Stimulated activated CD4-positive, alpha-beta T cell treated with anti-CD3 and anti-CD28 coated beads, TNF-alpha, amount 100 ng/mL, for 24 hours (primary cell): ENCODE data around the gene TRPM3.

ENCODE experiments used
- DNase-seq, 3 experiments: peaks; one replicate each; pipeline ENCODE4 v3.0.0-alpha.2; 2020; ENCODE audit warnings: low read depth in 3 of 3

Gene TRPM3

GRCh38 chr9:70947511-70947910 lies 173.9 kb downstream of the TRPM3 start:
- DNase-seq, result no peak

GRCh38 chr9:70947086-70947485 lies 174.3 kb downstream of the TRPM3 start:
- DNase-seq, result no peak

DNA sequence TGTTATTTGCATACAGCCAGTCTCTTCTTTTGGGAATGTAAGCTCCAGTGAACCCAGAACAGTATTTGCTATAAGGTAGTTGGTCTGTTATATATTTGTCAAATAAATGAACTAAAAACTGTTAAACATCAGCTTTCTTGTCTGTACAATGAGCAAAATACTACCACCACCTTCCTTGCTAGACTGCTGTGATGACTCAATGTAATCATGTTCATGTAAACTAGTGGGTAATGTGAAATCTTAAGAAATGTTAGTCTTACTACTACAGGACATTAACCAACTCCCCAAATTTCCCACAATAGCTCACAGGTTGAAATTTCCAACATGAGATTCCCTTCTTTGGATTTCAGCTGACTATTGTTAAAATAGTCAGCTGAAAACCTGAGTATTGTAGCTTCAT lies 176.1 kb downstream of the TRPM3 start:
- no peak for DNase-seq

DNA sequence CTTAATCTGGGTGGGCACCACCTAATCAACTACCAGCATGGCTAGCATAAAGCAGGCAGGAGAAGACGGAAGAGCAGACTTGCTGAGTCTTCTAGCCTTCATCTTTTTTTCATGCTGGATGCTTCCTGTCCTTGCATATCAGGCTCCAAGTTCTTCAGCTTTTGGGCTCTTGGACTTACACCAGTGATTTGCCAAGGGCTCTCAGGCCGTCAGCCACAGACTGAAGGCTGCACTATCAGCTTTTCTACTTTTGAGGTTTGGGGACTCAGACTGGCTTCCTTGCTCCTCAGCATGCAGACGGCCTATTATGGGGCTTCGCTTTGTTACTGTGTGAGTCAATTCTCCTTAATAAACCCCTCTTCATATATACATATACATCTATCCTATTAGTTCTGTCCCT lies 180.2 kb downstream of the TRPM3 start:
- DNase-seq, result no peak

DNA sequence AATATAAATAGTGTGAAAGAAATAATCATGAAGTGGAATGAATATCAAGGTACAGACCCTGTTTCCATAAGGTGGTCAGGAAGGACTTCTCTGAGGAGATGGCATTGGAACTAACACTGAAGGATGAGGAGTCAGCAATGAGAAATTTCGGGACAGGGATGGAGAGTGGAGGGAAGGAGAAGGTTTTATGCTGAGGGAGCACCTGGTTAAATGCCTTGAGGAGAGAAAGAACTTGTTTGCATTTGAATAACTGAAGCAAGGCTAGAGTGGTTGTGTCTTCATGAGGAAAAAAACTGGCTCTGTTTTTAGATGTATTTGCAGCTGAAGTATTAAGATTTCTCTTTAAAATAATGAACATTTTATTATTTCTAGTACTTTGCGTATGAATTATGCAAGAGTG lies 180.8 kb downstream of the TRPM3 start:
- no peak for DNase-seq

GRCh38 chr9:70936536-70936935 lies 184.9 kb downstream of the TRPM3 start:
- DNase-seq, result no peak

- no peak for DNase-seq
Measured at GRCh38 chr9:70935856-70936255, 185.6 kb downstream of the TRPM3 start.

GRCh38 chr9:70934642-70935041 lies 186.8 kb downstream of the TRPM3 start:
- no peak for DNase-seq

DNA sequence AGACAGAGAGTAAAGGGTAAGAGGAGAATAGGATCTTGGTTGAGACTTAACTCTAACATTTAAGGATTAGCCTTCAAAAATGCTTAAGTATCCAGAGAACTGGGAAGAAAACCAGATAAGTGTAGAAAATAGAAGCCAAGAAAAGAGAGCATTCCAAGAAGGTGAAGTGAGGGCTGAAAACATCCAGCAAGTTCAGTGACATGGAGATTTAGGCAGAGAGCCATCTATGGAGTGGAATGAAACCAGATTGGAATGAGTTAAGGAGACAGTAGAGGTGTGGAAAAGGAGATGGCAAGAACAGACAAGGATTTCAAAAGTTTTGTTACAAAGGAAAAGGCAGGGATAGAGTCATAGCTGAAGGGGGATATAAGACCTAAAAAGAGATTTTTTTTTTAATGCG lies 188.1 kb downstream of the TRPM3 start:
- DNase-seq, result no peak

DNA sequence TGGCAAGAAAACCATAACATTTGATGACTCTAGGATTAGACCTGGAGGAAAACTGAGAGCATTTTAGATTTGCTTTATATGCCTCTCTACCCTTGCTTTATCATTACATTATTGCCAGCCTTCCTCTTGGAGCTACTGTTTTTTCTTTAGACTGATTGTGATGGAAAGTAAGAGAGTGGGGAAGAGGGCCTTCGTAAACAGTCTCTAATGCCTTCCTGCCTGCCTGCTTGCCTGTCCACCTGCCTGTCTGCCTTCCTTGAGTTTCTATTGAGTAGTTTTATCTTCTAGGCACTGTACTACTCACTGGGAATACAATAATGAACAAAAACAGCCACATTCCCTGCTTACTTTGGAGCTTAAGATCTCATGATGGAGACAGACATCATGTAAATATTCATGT lies 189.3 kb downstream of the TRPM3 start:
- no peak for DNase-seq

DNA sequence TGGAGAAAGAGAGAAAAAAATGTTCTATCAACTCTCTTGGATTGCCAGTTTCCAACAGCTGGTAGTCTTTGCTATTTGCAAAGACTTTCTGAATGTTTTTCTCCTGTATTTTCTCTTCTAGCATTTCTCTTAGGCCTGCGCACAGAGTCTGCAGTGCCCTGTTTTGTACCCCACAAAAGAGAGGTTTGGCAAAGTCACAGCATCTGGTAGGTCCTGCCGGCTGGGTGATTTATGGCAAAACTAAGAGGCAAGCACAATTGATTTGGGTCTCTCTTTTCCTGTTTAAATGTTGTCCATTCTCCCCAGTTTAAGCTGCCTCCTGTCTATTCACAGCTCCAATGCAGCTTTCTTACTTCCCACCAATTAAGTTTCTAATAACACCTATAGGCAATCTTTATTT lies 193.9 kb downstream of the TRPM3 start:
- no peak for DNase-seq

DNA sequence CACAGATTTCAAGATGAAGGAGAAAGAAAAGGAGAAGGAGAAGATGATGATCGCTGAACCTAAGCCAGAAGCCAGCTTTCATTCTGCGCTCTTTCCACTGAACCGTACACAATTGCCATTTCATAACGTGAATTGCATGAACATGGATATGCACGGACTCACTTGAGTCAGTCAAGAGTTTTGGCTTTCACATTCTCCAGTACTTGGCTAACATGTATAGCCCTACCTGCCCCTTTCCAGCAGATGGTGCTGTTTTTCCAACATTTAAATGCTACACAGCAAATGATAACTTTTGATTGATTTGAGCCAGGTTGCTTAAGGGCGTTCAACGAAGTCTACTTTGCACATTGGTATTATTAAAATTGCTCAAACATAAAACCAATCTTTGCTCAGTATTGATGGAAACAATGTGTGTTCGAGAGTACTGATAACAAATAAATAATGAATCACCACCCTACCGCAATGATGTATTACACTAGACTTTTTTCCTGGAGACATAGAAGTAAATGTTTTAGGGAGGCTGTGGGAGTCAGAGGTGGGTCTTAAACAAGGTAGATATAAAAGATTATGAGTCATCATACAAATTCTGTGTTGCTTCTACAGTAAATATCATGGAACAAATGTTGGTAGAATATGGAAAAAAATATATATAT lies 196.4 kb downstream of the TRPM3 start:
- DNase-seq, result no peak

DNA sequence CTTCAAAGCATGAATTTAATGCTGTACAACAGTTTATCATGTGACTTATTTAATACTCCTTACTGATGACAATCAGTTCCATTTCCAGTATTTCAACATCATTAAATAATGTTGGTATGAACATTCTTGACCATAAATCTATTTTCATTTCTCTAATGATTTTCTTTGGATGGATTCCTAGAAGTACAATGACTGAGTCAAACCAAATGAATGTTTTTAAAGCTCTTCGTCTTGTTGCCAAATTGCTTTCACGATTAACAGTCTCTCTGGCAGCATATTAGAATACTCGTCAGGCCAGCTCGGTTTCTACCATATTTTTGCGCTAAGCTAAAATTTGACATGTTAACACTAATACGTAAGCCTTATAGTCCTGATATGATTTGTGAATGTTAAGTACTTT lies 197.0 kb downstream of the TRPM3 start:
- DNase-seq, result no peak

DNA sequence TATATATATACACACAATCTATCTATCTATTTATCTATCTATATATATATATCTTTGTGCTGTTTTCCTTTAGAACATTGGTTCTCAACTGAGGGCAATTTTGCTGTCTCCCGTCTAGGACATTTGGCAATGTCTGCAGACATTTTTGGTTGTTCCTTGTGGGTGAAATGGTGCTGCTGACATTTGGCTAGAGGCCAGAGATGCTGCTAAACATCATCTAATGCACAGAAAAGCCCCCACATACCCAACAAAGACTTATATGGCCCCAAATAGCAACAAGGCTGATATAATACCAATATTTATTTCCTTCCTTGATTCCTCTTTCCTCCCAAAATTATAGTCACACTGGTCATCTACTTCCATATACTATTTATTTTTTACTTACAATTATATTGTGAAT lies 197.5 kb downstream of the TRPM3 start:
- no peak for DNase-seq

- no peak for DNase-seq
Measured at GRCh38 chr9:70921136-70921535, 200.3 kb downstream of the TRPM3 start.

GRCh38 chr9:70917277-70917676 lies 204.1 kb downstream of the TRPM3 start:
- DNase-seq, result no peak

DNA sequence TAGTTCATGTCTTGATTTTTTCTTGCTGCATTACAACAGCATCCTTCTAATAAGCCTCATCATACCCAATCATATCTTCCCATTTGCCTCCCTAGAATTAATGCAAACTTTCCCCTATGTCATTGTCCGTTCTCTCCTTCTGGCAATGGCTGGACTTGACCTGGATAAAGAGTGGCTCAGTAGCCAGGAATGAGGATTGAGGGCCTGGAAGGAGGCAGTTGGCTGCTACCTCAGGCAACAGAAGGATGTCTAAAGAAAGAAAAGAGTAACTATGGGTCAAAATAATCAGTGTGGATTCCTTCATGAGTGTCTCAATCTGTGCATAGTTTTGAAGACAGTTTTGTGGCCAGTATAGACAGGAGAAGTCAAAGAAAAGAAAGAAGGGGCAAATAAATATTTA lies 209.6 kb downstream of the TRPM3 start:
- DNase-seq, result no peak

GRCh38 chr9:70910598-70910997 lies 210.8 kb downstream of the TRPM3 start:
- DNase-seq, result no peak

- DNase-seq, result no peak
Measured at GRCh38 chr9:70902692-70903131, 218.7 kb downstream of the TRPM3 start.

- DNase-seq, result no peak
Measured at GRCh38 chr9:70902171-70902570, 219.2 kb downstream of the TRPM3 start.

DNA sequence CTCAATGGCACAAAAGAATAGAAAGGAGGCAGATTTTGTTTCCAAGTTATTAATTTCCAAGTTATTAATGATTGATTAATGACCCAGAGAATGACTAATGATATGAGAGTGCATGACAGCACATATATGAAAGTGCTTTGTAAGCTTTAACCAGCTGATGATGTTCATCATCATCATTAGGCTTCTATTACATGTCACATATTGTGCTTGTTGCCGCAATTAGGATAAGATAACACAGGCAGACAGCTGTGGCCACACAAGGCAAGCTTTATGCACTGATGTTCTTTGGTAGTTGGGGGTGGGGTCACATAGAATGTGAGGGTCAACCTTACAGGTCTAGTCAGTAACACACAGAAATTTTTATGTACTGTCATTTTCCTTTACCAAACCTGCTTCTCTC lies 219.7 kb downstream of the TRPM3 start:
- DNase-seq, result no peak

- no peak for DNase-seq
Measured at GRCh38 chr9:70901013-70901412, 220.4 kb downstream of the TRPM3 start.

DNA sequence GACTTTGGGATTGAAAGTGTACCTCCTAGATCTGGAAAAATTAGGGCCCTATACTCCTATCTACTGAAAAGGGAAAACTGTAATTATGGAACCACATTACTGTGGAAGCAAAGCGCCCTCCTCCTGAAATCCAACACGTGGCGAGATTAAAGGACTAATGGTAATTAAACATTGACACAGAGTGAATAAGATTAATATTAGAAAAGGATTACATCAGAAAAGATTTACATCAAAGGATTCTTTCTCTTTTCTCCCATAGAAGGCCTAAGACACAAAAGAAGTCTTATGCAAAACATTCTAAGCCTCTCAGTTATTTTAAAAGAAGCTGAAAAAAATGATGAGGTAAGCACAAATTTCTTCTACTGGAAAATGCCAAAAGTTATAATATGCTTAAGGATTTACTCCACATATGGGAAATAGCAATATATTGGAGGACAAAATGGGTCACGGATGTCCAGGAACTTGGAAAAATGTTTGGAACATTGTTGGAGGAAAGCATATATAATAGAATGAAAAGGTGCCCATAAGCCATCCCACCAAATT lies 227.8 kb downstream of the TRPM3 start:
- DNase-seq, result no peak

DNA sequence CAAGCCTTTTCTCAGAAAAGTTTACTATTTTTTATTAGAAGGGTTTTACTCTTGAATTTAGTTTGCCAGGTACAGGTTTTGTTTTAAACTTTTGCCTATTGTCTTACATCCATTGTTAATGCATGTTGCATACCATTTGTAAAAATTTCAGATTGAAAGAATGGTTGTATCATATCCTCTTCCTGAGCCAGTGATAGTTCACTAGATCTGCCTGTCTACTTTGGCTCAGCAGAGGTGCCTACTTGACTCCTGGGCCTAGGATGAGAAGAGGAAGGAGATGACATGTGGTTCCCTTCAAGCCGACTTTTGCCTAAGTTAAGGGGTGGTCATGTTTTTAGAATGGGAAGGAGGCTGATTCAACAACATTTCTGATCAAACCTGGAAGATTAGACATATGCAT lies 232.9 kb downstream of the TRPM3 start:
- DNase-seq, result no peak
